Measurements from ENCODE around the gene SKI.

SKI gene

GRCh38 chr1:2347896-2348295 lies 119.8 kb downstream of the SKI start:
- no peak for DNase-seq

GRCh38 chr1:2348346-2349325 lies 120.5 kb downstream of the SKI start:
- no peak for DNase-seq

GRCh38 chr1:2349806-2350205 lies 121.7 kb downstream of the SKI start:
- DNase-seq: peak in 1 of 56 donors; percentile 12

GRCh38 chr1:2350501-2350900 lies 122.4 kb downstream of the SKI start:
- no peak for DNase-seq

- no peak for DNase-seq
Measured at GRCh38 chr1:2350911-2351655, 123.0 kb downstream of the SKI start.

GRCh38 chr1:2351723-2352122 lies 123.6 kb downstream of the SKI start:
- DNase-seq: no peak

- no peak for DNase-seq
Measured at GRCh38 chr1:2352341-2352896, 124.3 kb downstream of the SKI start.

- DNase-seq: no peak
Measured at GRCh38 chr1:2352897-2353550, 124.9 kb downstream of the SKI start.

- DNase-seq: no peak
Measured at GRCh38 chr1:2353551-2354438, 125.7 kb downstream of the SKI start.

- no peak for DNase-seq
Measured at GRCh38 chr1:2354511-2355372, 126.6 kb downstream of the SKI start.

GRCh38 chr1:2355373-2356261 lies 127.5 kb downstream of the SKI start:
- no peak for DNase-seq

- DNase-seq: no peak
Measured at GRCh38 chr1:2356401-2356800, 128.3 kb downstream of the SKI start.

GRCh38 chr1:2356911-2357845 lies 129.1 kb downstream of the SKI start:
- no peak for DNase-seq

GRCh38 chr1:2358072-2358471 lies 130.0 kb downstream of the SKI start:
- no peak for DNase-seq

GRCh38 chr1:2358651-2359640 lies 130.8 kb downstream of the SKI start:
- DNase-seq: no peak

Data from nucleus accumbens (tissue), 56 donors.